Stimulated activated naive CD8-positive, alpha-beta T cell treated with anti-CD3 and anti-CD28 coated beads, Interleukin-15, Interleukin-2, amounts not matched to agents 100 ng/mL and 50 ng/mL, for 24 hours (primary cell): ENCODE data around the gene MPEG1.
A peak's percentile ranks its signal among the peaks of the same experiment; 100 is the strongest.

Experiments
- H3K27ac Mint-ChIP-seq: one replicate; pipeline ENCODE4 v1.8.0; 2021; ENCODE audit warnings: mild to moderate bottlenecking, mixed read lengths
- H3K27me3 Mint-ChIP-seq: one replicate; pipeline ENCODE4 v1.8.0; 2021; ENCODE audit warnings: mixed read lengths
- H3K36me3 Mint-ChIP-seq: one replicate; pipeline ENCODE4 v1.8.0; 2021; ENCODE audit warnings: low read depth, mixed read lengths
- H3K4me1 Mint-ChIP-seq: one replicate; pipeline ENCODE4 v1.8.0; 2021; ENCODE audit warnings: low read depth, mixed read lengths
- H3K4me3 Mint-ChIP-seq: one replicate; pipeline ENCODE4 v1.8.0; 2021; ENCODE audit warnings: mild to moderate bottlenecking, mixed read lengths
- H3K9me3 Mint-ChIP-seq: one replicate; pipeline ENCODE4 v1.8.0; 2021; ENCODE audit warnings: mixed read lengths

Gene MPEG1

DNA sequence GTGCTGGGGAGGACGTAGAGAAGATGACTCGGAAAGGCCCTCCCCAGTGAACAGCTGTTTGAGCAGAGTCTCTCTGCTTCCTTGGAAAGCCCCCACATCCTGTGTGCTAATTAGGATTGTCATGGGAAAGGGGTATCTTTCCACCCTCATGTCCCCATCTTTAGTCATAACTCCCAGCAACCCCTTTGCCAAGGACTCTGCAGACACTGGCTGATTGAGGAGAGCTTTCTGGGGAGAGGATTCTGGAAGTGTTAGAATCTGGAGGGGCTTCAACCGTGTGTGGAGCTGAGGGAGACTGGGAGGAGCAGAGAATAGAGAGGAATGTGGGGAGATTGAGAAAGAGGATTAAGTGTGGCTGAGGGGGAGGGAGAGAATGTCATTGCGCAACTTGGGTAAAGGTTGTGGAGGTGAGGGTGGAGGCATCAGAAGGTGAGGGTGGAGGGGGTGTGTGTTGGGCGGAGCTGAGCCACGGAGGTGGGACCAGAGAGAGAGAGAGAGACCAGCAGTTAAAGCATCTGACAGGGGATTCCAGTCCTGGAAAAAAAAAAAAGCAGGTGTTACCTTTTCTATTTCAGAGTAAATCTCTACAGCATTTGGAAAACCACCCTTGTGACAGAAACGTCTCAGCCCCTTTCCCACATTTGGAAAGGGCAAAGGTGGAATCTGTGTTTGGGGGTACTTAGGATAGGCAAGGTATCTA is 38.6 kb downstream of the MPEG1 start:
- Mint-ChIP-seq H3K36me3 (no peaks in the 10 kb centered on the region), H3K27me3 (peaks cover 19% of the 10 kb centered on the region), H3K4me3 (no peak overlapping the region), H3K27ac (no peak overlapping the region), H3K4me1 (peaks cover 14% of the 10 kb centered on the region), H3K9me3 (no peaks in the 10 kb centered on the region)

DNA sequence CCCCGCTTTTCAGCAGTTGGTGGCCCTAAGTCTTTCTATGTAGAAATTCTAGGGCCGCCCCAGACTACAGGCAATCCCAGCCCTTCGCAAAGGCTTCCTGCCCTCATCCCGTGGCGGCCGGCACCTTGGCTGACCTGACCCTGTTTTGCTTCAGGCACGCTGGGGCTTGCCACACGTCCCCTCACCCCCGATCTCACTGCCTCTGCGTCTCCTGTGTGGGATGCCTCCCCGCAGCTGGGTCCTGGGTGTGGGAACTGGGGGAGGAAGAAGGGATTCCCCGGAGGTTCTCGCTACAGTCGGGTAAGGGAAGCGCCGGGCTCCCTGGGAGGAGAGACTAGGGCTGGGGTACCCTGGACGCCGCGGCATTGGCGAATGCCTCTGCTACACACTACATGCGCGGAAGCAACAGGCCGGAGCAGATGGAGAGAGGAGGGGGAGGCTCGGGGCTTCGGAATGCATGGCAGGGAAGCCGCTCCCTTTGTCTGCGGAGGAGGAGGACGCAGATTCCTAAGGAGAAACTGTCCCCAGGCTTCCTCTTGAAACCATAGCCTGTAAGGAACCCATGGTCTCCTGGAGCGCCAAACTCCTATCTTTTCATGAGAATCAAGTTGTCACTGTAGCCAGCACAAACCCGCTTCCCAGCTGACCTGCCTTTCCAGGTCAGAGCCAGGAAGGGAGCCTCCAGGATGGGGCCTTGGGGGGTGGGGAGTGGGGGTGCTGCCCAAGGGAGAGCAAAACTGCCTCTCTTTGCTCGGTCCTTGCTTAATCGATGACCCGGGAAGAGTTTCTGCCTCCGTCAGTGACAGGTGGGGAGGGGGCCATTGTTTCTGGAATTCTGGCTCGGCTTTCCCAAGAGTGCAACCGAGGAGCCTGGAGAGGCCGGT is 39.4 kb downstream of the MPEG1 start:
- Mint-ChIP-seq H3K27me3 (peaks cover 19% of the 10 kb centered on the region), H3K4me1 (peaks cover 14% of the 10 kb centered on the region), H3K27ac (no peak overlapping the region), H3K4me3 (peak overlapping the region; percentile 78), H3K9me3 (no peaks in the 10 kb centered on the region), H3K36me3 (no peaks in the 10 kb centered on the region)

DNA sequence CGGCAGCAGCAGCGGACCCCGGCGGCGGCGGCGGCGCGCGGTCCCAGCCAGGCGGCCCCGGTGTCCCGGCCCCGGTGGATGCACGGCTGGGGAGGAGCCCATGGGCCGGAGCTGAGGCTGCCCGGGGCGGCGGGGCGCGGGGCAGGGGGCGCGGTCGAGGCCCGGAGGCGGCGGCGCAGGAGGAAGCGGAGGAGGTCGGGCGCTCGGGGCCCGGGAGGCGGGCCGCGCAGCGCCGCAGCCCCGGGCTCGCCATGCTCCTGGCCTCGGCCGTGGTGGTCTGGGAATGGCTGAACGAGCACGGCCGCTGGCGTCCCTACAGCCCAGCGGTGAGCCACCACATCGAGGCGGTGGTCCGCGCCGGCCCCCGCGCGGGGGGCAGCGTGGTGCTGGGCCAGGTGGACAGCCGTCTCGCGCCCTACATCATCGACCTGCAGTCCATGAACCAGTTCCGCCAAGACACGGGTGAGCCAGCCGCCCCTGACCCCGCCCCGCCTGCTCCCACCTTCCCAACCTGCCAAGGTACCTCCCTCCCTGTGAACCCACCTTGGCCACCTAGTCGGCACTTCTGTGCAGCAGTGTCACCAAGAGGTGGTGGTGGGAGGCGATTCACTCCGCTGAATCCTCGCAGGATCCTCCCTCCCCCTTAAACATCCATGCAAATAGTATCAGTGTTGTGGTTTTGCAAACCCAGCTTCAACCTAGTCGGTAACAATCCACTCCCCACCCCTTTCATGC is 40.2 kb downstream of the MPEG1 start:
- Mint-ChIP-seq H3K36me3 (no peaks in the 10 kb centered on the region), H3K4me1 (peaks cover 14% of the 10 kb centered on the region), H3K9me3 (no peaks in the 10 kb centered on the region), H3K27me3 (peaks cover 19% of the 10 kb centered on the region), H3K4me3 (peak overlapping the region; percentile 78), H3K27ac (no peak overlapping the region)

DNA sequence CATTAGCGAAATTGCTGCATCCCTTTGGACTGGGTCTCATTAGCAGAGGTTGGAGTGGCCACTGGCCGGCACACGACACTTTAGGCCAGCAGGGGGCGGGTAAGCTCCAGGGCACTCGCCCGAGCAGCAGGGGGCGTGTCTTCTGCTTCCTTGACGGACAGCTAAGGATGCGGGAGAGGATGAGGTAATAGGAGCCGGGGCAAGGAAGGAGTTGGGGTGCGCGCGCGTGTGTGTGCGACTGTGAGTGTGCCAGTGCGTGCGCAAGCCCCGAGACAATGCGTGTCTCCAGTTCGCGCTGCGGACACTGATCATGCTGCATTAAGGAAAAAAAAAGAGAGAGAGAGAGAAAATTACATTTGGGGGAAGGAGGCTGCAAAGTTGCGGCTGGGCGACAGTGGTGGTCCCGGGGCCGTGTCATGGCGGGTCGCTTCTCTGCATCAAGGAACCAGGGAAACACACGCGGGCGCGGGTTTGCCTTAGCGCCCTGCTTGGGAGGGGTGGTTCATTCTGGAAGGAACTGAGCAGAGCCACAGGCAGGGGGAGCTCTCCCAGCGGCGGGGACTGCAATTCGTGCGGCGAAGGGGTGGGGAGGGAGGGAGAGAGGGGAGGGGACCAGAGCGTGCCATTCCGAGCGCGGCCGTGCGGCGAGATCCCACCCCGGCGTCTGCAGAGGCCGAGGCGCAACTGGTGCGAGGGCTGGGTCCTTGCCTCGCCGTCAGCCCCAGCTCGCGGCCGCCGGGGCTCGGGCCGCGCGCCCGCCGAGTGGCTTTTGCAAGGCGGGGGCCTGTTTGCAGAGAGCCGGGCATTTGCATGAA is 41.0 kb downstream of the MPEG1 start, which contains the start of gene DTX4:
Gene DTX4 (plus strand): TSS at position 625 of the 815 bp plus-strand sequence. CDS start 464 bp downstream, outside the sequence.
- Mint-ChIP-seq H3K4me3 (peak within 1 kb of the TSS; percentile 78), H3K36me3 (no peaks in the 10 kb centered on the region), H3K27ac (no peak within 1 kb of the TSS), H3K9me3 (no peaks in the 10 kb centered on the region), H3K4me1 (peaks cover 14% of the 10 kb centered on the region), H3K27me3 (peaks cover 19% of the 10 kb centered on the region)

DNA sequence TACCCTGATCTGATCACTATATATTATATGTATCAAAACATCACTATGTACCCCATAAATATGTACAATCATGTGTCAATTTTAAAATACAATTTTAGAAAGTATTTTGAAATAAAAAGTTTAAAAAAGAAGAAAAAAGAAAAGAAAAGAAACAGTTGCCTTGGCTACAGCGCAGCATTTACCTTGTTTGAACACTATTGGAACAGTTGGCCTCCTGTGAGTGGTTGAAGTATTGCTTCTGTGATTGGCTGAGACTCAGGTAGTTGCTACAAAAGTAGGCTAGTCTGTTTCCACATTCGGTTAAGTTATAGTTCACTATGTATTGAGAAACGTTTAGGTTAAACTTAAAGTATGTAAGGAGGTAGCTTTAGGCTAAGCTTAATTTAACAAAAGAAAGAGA is 48.7 kb downstream of the MPEG1 start:
- Mint-ChIP-seq H3K4me1 (no peaks in the 10 kb centered on the region), H3K27me3 (peaks cover 25% of the 10 kb centered on the region), H3K36me3 (no peaks in the 10 kb centered on the region), H3K4me3 (no peak overlapping the region), H3K27ac (no peak overlapping the region), H3K9me3 (no peaks in the 10 kb centered on the region)
